ENCODE measurements around the gene SCFD2. TPM values are rescaled to one million over a fixed set of nuclear protein-coding genes. Genes with fewer than 3 reads are reported as not detected.

SCFD2 gene
- total RNA-seq, 1 donor from 2014 or later = 17.2 TPM

DNA sequence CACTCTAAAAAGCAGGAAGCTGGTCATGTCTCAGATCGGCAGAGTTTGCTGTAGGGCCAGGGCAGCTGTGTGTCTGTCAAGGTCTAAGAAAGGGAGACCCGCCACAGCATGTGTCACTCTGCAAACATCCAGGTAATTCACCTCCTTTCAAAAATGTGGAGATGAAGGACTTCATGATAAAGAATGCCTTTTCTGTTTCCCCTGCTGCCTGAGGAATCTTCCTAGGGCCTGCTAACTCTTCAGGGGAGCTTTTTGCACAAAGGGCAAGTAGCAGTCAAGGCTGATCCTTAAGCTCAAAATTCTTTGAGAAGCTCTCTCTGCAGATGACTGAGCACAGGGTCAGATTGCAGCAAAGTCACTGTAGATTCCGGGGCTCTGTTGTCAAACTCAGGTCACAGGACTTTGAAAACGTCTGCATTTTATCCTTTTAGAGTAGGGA is 482.7 kb downstream of the SCFD2 start:
- Mint-ChIP-seq H3K27ac (ENCODE audit: unreplicated experiment) (no peak overlapping the region), H3K4me1 (ENCODE audit: low read depth, unreplicated experiment) (no peaks in the 10 kb centered on the region), H3K27me3 (ENCODE audit: unreplicated experiment) (peaks cover 2% of the 10 kb centered on the region), H3K36me3 (ENCODE audit: unreplicated experiment) (peaks cover 22% of the 10 kb centered on the region), H3K9me3 (ENCODE audit: unreplicated experiment) (peaks cover 9% of the 10 kb centered on the region), H3K4me3 (ENCODE audit: unreplicated experiment) (no peak overlapping the region)
- no peak for DNase-seq
- TF ChIP-seq, protein P1, sequence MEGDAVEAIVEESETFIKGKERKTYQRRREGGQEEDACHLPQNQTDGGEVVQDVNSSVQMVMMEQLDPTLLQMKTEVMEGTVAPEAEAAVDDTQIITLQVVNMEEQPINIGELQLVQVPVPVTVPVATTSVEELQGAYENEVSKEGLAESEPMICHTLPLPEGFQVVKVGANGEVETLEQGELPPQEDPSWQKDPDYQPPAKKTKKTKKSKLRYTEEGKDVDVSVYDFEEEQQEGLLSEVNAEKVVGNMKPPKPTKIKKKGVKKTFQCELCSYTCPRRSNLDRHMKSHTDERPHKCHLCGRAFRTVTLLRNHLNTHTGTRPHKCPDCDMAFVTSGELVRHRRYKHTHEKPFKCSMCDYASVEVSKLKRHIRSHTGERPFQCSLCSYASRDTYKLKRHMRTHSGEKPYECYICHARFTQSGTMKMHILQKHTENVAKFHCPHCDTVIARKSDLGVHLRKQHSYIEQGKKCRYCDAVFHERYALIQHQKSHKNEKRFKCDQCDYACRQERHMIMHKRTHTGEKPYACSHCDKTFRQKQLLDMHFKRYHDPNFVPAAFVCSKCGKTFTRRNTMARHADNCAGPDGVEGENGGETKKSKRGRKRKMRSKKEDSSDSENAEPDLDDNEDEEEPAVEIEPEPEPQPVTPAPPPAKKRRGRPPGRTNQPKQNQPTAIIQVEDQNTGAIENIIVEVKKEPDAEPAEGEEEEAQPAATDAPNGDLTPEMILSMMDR (IDR thresholded peaks at IDR 0.05; ENCODE audit: partially characterized antibody, unreplicated experiment) = no peak

DNA sequence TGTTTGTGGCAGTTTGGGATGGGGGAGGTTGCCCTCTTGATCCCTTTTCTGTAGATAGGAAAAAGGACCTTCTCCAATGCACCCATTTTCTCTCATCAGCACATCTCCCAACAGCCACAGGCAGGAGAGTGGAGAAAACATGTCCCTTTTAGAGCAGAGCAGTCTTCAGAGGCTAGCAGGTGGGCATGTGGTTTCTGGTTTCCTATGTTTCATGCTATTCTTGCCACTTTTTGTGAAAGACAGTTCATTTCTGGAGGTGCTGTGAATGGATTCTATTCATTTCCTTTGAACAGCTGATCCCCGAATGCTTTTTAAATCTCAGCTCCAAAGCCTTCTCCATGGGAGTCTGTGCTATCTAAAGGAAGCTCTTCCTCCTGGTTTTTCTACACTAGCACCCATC is 484.9 kb downstream of the SCFD2 start:
- Mint-ChIP-seq H3K4me1 (ENCODE audit: low read depth, unreplicated experiment) (peaks cover 2% of the 10 kb centered on the region), H3K27ac (ENCODE audit: unreplicated experiment) (no peak overlapping the region), H3K9me3 (ENCODE audit: unreplicated experiment) (peaks cover 9% of the 10 kb centered on the region), H3K36me3 (ENCODE audit: unreplicated experiment) (peaks cover 16% of the 10 kb centered on the region), H3K27me3 (ENCODE audit: unreplicated experiment) (peaks cover 7% of the 10 kb centered on the region), H3K4me3 (ENCODE audit: unreplicated experiment) (no peak overlapping the region)
- TF ChIP-seq, protein P1 (IDR thresholded peaks at IDR 0.05; ENCODE audit: partially characterized antibody, unreplicated experiment) = no peak
- no peak for DNase-seq

DNA sequence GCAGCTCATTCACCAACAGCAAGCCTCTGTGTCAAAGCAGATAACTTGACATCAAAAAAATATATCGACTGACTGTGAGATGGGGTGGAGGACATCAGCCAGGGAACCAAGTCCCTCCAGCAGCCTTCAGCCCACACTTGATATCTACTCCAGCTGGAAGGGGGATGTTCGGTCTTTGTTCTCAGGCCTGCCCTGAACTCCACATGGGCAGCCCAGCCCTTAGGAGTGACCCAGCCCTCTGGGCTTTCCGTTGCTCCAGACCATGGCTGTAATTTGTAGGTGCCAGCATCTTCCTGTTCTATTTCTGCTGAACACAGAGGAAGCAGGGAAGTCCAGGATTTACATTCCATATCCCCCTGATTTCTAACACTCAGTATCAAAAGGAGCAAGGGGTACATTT is 486.4 kb downstream of the SCFD2 start:
- no peak for DNase-seq
- H3K4me3 Mint-ChIP-seq (ENCODE audit: unreplicated experiment) = no peak overlapping the region
- peaks cover 7% of the 10 kb centered on the region for H3K27me3 Mint-ChIP-seq (ENCODE audit: unreplicated experiment)
- H3K36me3 Mint-ChIP-seq (ENCODE audit: unreplicated experiment) = peaks cover 16% of the 10 kb centered on the region
- H3K4me1 Mint-ChIP-seq (ENCODE audit: low read depth, unreplicated experiment) = peaks cover 4% of the 10 kb centered on the region
- no peak overlapping the region for H3K27ac Mint-ChIP-seq (ENCODE audit: unreplicated experiment)
- TF ChIP-seq, protein P1 (IDR thresholded peaks at IDR 0.05; ENCODE audit: partially characterized antibody, unreplicated experiment) = no peak
- peaks cover 9% of the 10 kb centered on the region for H3K9me3 Mint-ChIP-seq (ENCODE audit: unreplicated experiment)

DNA sequence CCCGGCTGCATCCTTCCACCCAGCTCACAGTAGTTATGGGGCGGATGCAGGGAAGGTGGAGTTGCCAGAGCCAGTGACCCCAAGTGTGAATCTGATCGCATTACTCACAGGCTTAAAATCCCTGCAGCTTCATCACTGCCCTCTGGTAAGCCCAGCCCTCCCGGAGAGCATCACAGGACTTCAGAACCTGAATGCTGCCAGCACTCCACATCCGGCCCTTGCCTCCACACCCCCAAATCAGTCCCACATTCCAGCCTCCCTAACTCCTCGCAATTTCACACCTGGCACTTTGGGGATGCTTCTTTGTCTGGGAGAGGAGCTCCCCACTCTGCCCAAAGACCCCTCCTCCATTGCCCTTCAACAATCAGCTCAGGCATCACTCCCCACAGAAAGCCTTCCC is 488.2 kb downstream of the SCFD2 start:
- no peak overlapping the region for H3K27ac Mint-ChIP-seq (ENCODE audit: unreplicated experiment)
- peaks cover 10% of the 10 kb centered on the region for H3K9me3 Mint-ChIP-seq (ENCODE audit: unreplicated experiment)

DNA sequence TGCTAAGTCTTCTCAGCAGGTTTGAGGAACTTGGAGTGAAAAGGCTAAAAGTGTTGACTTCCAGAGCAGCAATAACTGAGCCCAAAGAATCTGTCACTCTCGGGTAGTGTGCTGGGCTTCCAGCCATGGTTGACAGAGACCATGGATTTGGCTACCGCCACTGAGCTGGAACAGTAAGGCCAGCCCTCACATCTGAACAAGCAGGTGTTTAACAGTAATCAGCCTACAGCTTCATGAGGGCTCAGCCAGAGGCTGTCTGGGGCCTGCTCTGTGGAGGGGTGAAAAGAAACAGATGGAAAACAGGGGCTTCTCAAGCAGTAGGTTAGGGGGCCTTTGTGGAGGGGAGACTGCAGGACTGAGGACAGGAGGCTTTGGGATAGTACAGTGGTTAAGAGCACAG is 488.8 kb downstream of the SCFD2 start:
- H3K27ac Mint-ChIP-seq (ENCODE audit: unreplicated experiment) = no peak overlapping the region
- H3K4me3 Mint-ChIP-seq (ENCODE audit: unreplicated experiment) = no peak overlapping the region
- peaks cover 7% of the 10 kb centered on the region for H3K4me1 Mint-ChIP-seq (ENCODE audit: low read depth, unreplicated experiment)
- peaks cover 6% of the 10 kb centered on the region for H3K27me3 Mint-ChIP-seq (ENCODE audit: unreplicated experiment)
- H3K36me3 Mint-ChIP-seq (ENCODE audit: unreplicated experiment) = peaks cover 9% of the 10 kb centered on the region
- peaks cover 7% of the 10 kb centered on the region for H3K9me3 Mint-ChIP-seq (ENCODE audit: unreplicated experiment)
- TF ChIP-seq, protein P1 (IDR thresholded peaks at IDR 0.05; ENCODE audit: partially characterized antibody, unreplicated experiment) = no peak
- DNase-seq = no peak

More for the DNA sequence above, 488.2 kb downstream of the SCFD2 start:
- peaks cover 16% of the 10 kb centered on the region for H3K36me3 Mint-ChIP-seq (ENCODE audit: unreplicated experiment)
- no peak overlapping the region for H3K4me3 Mint-ChIP-seq (ENCODE audit: unreplicated experiment)
- peaks cover 7% of the 10 kb centered on the region for H3K4me1 Mint-ChIP-seq (ENCODE audit: low read depth, unreplicated experiment)
- peaks cover 6% of the 10 kb centered on the region for H3K27me3 Mint-ChIP-seq (ENCODE audit: unreplicated experiment)
- no peak for DNase-seq
- TF ChIP-seq, protein P1 (IDR thresholded peaks at IDR 0.05; ENCODE audit: partially characterized antibody, unreplicated experiment) = no peak

Data from glutamatergic neuron (in vitro differentiated cells).